ENCODE measurements around the gene SLC66A3.

The SLC66A3 gene

GRCh38 chr2:11140492-11140891 is 14.8 kb upstream of the SLC66A3 start:
- DNase-seq (ENCODE audit: low read depth): no peak

DNA sequence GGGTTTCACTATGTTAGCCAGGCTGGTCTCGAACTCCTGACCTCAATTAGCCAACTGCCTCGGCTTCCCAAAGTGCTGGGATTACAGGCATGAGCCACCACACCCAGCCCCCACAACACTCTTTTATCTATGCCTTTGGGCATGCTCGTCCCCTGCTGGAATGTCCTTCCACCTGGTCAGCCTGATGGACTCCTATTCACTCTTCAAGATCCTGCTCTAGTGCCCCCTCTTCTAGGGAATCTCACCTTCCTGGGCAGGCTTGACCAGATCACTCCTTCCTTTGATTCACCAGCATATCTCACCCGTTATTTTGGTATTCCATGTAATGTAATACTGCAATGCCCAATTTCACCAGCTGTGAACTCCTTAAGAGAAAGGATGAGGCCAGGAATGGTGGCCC is 13.9 kb upstream of the SLC66A3 start:
- DNase-seq (ENCODE audit: low read depth): no peak

GRCh38 chr2:11142330-11142729 is 12.9 kb upstream of the SLC66A3 start:
- DNase-seq (ENCODE audit: low read depth): no peak

DNA sequence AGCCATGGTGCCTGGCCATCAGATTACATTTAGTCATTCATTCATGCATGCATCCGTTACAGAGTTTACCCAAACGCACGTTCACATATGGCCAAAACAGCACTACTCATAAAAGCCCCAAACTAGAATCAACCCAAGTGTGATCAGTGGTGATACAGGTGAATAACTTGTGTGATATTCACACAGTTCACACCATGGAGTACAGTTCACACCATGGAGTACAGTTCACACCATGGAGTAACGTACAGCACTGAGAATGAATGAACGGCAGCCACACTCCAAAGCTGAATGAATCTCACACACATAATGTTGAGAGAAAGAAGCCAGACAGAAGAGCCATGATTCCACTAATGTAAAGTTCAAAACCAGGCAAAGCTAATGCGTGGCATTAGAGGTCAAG is 12.3 kb upstream of the SLC66A3 start:
- no peak for DNase-seq (ENCODE audit: low read depth)

DNA sequence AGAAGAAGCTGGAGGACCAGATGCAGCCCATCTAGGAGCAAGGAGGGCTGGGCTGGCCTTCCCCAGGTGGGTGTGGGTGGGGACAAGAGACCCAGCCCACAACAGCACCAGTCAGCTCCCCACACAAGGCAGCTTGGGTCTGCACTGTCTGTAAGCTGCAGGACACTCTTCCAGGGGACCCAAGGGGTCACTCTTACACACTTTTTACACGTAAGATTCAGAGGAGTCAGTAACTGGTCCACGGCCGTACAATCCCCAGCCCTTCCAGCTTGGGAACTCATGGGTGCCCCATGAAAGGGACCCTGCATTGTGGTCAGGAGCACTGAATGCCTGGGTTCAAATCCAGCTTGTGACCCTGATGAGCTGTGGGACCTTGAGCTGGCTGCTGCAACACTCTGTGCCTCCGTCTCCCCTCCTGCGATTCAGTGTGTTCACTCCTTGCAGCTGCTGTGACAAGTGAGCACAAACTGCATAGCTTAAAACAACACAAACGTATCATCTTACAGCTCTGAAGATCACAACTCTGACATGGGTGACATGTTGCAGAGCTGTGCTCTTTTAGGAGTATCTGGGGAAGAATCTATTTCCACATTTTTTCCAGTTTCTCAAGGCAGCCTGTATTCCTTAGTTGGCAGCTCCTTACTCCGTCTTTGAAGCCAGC is 11.1 kb upstream of the SLC66A3 start:
- DNase-seq (ENCODE audit: low read depth): no peak

- DNase-seq (ENCODE audit: low read depth): no peak
Measured at GRCh38 chr2:11144738-11145079, 10.6 kb upstream of the SLC66A3 start.

DNA sequence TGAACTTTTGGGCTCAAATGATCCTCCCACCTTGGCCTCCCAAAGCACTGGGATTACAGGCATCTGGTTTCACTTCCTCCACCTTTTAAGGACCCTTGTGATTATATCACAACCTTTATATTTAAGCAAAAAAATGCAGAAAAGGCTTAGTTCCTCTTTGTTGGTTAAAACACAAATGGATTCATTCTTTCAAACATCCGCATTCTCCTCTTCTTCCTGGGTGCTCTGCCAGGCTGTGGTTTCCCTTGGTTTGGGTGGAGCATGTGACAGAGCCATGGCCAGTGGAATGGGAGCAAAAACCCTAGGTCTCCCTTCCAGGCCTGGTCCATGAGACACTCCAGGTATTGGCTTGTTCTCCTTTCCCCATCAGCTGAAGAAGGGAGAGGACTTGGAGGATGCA is 9.9 kb upstream of the SLC66A3 start:
- DNase-seq (ENCODE audit: low read depth): no peak

- no peak for DNase-seq (ENCODE audit: low read depth)
Measured at GRCh38 chr2:11146076-11146475, 9.2 kb upstream of the SLC66A3 start.

- DNase-seq (ENCODE audit: low read depth): no peak
Measured at GRCh38 chr2:11147263-11147662, 8.0 kb upstream of the SLC66A3 start.

DNA sequence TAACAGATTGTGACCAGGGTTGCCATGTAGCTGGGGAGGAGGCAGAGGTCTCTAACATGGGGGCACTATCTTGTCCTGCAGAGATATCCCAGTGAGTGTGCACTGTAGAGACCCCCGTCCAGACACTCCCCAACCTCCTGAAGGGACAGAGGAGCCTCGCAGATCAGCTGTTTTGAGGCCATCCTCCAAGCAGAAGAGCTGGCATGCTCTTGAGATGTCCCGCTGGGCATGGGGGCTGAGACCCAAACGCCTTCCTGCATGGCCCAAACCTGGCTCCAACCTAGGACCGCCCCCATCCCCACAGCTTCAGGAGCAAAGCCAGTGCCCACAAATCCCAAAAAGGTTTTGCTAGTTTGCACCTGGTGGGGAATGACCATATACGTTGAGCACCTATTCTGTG is 2.7 kb upstream of the SLC66A3 start:
- no peak for DNase-seq (ENCODE audit: low read depth)

DNA sequence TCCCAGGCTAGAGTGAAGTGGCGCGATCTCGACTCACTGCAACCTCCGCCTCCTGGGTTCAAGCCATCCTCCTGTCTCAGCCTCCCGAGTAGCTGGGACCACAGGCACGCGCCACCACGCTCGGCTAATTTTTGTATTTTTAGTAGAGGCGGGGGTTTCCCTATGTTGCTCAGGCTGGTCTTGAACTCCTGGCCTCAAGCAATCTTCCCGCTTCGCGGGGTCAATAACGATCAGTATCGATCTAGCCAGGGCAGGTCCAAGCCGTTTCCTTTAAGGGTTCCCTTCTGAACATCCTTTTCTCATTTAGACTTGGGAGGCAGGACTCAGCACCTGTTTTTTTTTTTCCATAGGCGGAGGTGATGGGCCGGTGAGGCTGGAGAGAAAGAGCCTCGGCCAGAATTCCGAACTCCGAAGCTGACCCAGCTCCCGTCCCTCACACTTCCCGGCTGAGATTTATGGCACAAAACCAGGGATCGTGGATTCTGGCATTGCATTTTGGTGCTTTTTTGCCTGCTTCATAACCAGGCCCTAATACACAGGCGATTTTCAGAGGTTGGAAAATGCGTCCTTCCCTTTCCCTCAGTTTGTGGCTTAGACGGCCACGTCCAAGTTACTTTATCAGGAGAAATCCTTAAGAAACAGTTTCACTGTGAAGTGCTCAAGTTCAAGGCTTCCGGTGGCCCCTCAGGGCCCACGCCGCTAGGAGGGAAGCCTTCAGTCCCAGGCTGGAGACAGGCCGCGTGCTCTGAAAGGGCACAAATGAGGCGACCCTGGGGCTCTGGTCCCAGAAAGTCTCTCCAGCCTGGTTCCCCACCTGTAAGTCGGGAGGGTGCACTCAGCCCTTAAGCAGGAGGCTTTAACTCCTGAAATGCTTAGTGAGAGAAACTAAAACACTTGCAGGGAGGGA is 998 bp upstream of the SLC66A3 start:
- no peak for DNase-seq (ENCODE audit: low read depth)

DNA sequence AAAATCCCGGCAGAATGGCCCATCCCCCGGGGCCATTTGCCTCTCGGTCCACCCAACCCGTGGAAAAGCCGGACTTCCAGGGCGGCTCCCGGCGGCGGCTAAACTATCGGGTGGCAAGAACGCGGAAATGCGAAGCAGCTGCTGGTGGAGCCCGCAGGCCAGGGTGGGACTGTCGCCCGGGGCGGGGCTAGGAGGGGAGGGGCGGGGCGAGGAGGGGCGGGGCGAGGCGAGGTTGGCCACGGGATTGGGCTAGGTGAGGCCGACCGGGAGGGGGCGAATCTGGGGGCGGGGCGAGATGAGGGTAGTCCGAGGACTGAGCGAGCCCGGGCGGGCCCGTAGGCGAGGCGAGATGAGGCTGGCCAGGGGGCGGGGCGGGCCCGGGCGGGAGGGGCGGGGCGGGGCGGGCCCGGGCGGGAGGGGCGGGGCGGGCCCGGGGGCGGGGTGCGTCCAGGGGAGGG is 315 bp upstream of the SLC66A3 start:
- peak; percentile 96 for DNase-seq (ENCODE audit: low read depth)

GRCh38 chr2:11156396-11157075 is 1.3 kb downstream of the SLC66A3 start:
- DNase-seq (ENCODE audit: low read depth): no peak

DNA sequence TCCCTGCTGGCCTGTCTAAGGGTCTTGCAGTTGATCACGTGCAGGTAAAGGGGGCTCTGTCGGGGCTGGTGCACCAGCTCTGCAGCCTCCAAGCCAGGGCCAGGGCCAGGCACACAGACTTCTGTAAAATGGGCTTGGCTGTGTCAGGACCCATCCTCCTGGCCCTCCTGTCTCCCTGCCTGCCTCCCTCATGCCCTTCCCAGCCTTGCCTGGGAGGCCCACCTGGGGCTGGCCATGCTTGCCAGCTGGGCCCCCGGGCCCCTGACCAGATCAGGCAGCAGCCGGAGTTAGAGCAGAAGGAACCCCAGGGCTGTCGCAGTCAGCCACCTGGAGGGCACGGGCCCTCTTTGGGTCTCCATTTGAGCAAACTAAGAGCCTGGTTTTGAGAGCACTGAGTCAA is 2.0 kb downstream of the SLC66A3 start:
- DNase-seq (ENCODE audit: low read depth): no peak

- DNase-seq (ENCODE audit: low read depth): no peak
Measured at GRCh38 chr2:11157731-11158130, 2.5 kb downstream of the SLC66A3 start.

DNA sequence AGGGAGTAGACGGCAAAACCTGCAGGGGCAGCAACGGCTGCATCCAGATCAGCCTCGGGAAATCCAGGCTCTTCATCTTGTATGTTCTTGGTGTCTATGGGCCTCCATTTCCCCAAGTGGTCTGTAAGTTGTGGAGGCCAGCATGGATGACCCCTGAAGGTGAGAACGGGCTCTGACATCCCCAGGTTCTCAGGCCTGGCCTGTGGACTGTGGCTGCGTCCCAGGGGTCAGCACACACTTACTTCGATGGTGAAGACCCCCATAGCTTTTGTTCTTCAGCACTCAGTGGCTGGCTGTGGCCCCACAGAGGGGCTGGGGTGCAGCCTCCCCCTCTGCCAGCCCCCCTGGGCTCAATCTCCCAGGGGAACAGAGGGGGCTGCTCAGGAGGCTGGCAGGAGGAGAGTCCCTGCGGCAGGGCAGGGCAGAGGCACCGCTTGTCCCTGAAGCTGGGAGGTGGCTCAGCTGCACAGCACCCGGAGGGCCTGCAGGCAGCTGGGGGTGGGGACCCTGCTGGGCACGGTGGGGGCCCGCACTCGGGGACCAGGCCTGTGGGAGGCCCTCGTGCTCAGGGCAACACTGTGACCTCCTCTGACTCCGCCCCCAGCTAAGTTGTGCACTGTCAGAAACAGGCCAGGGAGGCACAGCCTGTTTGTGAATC is 3.8 kb downstream of the SLC66A3 start:
- no peak for DNase-seq (ENCODE audit: low read depth)

DNA sequence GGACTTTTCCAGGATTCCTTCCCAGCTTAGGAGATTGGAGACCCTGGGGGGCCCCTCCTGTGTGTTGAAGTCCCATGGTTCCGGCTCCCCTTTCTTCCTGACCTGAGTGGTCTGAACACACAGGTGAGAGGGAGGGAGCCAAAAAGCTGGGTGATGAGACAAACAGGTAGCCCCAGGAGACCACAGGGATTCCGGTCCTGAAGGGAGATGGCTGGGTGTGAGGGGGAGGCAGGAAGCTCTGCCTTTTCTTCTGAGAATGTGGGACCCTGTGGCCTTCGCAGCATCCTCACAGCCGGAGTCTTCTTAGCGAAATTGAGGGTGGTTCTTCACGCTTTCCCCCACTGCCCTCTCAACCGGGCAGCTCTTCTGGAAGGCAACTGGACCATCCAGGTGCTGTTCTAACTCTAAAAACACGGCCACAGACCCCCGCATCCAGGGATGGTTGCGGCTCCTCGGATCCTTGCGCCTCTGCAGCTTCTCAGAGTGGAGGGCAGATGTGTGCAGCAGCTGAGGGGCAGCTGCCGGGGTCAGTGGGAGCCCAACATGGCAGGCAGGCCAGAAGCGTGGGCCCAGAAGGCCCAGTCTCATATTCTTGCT is 4.4 kb downstream of the SLC66A3 start:
- DNase-seq (ENCODE audit: low read depth): no peak

DNA sequence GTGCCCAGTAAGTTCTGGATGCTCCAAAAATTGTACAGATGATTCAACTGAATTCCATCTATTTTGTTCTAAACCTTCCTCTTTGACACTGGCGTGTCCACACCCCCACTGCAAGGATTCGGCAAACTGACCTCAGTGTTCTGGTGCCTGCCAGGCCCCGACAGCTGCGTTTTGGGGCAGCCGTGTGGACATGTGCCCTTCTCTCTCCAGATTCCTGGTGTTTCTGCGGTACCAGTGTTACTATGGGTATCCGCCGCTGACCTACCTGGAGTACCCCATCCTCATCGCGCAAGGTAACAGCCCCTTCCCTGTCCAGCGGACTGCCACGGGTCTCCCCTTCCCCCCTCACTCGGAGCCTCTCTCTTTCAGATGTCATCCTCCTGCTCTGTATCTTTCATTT is 5.0 kb downstream of the SLC66A3 start:
- DNase-seq (ENCODE audit: low read depth): no peak

DNA sequence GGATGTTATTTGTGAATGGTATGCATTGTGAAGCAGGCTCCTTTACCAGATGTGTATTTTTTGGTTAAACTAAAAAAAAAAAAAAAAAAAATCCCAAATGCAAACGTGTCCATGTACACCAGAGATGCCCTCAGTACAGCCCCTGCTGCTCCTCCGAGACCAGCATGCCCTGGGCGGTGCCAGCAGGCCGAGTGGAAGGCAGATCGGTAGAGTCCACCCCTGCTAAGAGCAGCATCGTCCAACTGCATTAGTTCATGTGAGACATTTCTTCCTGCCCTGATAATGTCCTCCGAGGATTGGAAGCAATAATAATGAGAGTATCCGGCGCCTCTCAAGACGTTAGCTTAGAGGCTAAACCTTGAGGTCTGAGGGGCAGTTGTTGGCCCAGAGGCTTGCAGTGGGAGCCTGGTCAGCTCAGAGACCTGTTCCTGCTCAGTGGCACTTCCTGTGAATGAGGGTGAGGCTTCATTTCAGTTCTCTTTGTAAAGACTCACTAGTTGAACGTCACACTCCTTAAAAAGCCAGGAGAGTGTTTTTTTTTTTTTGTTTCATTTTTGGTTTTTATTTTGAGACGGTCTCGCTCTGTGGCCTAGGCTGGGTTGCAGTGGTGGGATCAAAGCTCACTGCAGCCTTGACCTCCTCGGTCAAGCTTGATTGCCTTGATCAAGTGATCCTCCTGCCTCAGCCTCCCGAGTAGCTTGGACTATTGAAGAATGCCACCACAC is 5.6 kb downstream of the SLC66A3 start:
- DNase-seq (ENCODE audit: low read depth): no peak

DNA sequence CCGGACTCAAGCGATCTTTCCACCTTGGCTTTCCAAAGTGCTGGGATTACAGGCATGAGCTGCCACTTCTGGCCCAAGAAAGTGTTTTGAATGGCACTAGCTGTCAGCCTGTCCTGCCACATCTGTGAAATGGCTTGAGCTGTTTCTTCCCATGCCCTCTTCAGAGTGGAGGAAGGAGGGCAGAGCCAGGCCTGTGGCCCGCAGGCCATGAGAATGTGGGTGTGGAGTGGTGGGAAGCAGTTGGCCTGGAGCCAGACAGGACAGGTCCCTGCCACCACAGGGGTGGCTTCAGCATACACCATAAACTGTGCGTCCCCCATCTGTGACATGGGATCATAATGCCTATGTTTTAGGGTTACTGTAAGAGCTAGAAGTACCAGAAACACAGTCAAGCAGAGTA is 6.5 kb downstream of the SLC66A3 start:
- DNase-seq (ENCODE audit: low read depth): no peak
